Left hindlimb (tissue), 1 donor: ENCODE measurements around the gene CAPS.

ENCODE experiments used
- DNase-seq: peaks from one replicate; pipeline ENCODE4 v3.0.0-alpha.2; 2018

Gene CAPS

DNA sequence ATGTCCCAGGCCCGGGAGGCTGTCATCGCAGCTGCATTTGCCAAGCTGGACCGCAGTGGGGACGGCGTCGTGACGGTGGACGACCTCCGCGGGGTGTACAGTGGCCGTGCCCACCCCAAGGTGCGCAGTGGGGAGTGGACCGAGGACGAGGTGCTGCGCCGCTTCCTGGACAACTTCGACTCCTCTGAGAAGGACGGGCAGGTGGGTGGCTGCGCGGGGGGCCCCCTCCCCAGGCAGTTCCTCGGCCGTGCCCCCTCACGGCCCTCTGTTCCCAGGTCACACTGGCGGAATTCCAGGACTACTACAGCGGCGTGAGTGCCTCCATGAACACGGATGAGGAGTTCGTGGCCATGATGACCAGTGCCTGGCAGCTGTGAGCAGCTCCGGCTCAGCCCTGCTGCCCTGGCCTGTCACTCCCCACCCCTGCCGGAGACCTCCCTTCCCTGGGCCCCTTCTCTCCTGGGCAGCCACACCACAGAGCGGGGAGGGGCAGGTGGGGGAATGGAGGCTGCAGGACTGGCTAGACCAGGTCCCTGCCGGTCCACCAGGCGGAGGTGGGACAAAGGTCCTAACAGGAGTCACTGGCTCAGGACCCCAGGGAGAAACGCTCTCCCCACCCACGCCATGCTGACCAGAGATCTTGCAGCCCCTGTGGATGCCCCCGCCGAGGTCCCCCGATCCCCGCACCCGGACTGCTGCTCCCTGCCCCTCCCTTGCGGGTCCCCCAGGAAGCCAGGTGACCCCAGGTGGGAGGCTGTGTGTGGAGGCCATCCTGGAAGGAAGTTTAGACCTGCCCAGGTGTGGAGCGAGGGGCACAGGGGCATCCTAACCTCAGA lies 1.1 kb downstream of the CAPS start:
- DNase-seq, result no peak

DNA sequence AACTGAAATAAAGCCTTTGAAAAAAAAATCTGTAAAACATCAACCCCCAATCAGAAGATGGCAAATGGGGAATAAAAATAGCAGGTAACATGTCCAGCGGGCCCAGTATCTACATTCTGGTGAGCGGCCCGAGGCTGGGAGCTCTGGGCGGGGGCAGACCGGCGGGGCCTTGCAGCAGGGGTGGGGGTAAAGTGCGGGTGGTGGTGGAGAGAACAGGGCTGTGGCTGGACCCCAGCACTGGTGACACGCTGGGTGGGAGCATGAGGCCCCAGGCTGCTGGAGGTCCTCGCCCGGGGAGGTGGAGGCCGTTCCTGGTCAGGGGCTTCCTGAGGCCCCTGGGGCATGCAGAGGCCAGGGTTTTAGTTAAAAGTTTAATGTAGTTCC lies 1.7 kb downstream of the CAPS start:
- no peak for DNase-seq

DNA sequence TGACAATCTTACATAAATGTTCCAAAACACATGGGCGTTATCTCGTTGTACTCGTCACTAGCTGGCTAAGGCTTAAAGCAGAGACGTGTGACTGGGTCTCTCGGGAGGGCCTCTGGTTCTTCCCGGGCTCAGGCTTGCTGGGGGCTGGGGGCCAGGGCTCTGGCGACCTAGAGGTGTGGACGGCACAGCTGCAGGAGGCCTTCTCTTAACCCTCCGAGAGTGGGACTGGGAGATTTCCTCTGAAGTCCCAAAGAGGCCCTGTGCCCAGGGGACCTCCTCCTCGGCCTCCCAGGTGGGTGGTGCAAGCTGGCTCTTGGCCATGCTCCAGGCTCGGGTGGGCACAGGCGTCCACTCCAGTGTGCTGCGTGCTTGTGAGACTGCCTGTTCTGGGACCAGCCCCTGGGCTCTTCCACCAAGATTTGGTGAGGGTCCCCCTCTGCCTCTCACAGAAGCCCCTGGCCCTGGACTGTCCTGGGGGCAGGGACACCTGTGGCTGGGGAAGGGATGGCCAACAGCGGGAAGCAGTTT lies 2.2 kb downstream of the CAPS start:
- no peak for DNase-seq

DNA sequence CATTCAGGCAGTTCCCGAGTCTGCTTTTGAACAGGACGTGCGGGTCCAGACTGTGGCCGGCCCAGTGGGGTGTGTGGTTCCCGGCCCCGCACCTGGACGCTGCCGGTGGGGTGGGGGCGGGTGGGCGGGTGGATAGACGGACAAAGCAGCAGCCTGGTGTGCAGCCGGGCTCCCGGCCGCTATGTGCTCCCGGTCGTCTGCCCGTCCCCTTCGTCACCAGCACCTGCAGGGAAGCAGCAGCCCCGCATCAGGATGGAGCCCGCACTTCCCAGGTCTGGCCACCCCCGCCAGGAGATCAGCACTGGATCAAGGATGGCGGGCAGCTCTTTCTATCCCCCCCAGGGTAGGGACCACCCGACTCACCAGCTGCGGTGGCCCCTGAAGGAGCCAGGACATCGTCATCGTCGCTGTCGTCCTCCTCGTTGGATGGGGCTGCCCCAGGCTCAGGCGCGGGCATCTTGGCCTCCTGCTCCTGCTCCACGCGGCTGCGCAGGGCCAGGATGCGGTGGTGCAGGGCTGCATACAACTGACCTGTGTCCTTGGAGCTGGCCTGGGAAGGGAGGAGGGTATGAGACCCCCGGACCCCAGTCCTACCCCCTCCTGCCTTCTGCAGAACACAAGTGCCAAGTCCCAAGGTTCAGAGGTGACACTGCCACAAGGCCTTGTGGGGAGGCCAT lies 3.5 kb downstream of the CAPS start:
- DNase-seq, result no peak

DNA sequence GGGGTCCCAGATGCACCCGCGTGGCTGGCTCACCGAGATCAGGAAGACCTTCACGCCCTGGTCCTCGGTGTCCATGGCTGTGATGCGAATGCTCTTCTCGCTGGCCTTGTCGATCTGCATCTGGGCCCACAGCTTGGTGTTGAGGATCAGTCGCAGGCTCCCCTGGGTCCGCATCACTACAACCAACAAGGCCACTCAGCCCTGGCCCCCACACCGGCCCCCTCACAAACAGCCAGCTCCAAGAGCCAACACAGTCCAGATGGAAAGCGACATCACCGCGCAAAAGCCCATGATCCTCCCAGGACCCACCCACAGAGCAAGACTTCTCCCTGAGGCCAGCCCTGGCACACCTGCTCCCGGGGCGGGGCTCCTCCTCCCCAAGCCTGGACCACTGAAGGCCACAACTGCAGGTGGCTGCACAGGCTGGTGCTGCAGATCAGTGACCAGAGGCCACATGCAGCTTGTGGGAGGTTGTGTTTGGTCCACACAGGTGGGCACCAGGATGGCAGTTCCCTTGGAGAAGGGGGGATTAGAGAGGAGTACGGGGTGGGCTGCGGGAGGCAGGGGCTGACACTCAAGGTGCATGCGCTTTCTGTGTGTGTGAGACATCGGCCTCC lies 4.5 kb downstream of the CAPS start:
- DNase-seq, result no peak

DNA sequence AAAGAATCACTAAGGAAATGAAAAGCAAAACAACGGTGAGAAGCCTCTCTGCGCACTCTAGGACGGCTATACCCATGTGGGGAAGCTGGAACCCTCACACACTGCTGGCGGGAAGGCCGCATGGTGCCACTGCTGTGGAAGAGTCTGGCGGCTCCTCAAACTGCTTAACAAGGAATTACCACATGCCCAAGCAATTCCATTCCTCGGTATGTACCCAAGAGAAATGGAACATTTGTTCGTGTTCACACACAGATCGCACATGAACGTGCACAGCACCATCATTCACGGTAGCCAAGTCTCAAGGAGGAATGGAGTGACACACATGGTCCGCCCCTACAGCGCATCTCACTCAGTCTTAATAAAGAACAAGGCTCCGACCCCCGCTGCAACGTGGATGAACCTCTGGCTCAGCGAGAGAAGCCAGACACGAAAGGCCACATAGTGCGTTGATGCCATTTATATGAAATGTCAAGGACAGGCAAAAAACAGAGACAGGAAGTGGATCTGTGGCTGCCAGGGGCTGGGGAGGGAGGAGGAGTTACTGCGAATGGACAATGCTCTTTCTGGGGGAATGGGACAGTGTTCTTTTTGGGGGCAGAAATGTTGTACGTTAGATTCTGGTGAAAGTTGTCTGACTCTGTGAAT lies 7.6 kb downstream of the CAPS start:
- DNase-seq, result no peak

DNA sequence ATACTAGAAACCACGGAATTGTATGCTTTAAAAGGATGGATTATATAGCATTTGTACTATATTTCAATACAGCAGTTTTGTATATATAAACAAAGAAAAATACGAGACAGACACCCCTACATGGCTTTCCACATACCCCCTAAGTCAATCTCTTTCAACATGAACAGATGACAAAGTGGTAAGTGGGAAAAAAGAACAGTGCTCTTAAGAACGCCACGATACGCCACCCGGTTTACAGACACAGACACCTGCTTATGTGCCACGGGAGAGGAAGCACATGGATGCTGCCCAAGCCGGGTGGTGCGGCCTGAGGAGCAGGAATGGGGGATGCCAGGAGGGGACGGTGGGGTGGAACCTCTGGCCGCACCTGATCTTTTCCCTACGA lies 8.1 kb downstream of the CAPS start:
- no peak for DNase-seq

DNA sequence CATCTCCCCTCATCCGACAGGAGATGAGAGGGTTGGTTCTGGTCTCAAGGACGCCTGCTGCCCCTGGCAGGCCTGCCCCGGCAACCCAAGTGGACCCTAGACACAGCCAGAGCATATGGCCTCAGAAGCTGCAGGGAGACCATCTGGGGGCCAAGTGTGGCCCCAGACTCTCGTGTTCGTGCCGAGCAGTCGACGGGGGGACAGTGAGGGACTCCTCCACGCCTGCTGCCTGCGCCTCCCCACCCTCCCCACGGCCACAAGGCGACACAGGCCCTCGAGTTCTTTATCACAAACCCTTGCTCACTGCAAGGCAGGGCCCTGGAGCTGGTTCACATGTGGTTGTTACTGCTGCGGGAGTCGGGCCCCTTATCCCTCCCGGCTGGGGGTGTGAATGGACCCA lies 9.3 kb downstream of the CAPS start:
- DNase-seq, result no peak

DNA sequence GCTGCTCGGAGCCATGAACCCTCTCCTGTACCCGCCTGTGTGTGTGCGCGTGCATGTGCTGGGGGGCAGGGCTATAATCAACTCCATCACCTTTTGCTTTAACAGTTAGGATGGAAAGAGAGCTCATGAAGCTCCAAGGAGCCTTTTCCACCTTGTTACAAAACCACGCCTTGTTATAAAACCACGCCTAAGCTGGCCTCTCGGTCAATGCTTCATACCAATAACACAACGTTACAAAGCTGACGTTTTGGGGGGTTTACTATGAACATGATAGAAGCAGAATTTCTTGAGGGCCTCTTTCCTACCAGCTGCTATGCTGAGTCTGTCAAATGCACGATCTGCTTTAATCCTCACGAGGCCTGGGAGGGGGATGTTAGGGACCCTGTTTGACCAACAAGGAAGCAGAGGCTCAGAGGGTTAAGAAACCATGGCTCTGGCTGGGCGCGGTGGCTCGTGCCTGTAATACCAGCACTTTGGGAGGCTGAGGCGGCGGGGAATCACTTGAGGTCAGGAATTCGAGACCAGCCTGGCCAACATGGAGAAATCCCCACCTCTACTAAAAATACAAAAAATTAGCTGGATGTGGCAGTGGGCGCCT lies 11.9 kb downstream of the CAPS start:
- no peak for DNase-seq

DNA sequence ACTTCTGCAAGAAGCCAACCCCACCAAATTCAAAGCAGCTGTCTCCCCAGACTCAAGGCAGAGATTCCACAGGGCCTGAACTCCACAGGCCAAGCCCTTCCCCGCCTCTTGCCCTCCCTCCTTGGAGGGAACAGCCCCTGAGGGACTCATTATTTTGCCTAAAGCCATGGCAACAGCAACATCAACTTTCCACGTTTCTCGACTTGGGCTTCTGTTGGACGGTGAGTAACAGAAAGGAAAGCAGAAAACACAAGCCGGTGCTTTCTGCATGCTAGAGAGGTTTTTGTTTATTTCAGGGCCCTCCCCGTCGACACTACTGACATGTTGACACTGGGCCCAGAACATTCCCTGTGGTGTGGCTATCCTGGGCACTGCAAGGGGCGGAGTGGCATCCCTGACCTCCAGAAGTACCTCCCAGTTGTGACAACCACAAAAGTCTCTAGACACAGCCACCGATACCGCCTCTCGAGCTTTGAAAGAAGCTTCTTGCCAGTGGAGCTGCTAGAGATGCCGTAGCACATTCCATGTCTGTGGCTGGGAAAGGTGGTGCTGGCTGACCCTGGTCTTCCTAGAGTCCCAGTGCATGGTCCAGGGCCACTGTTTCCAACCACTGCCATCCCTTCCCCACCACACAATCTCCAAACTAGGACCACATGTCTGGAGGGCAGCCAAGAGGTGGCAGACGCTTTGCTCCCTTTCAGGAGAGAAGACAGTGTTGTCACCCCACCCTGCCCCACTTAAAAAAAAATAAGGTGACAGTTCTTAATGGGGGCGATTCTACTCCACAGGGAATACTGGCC lies 12.8 kb downstream of the CAPS start:
- peak; percentile 85 for DNase-seq

DNA sequence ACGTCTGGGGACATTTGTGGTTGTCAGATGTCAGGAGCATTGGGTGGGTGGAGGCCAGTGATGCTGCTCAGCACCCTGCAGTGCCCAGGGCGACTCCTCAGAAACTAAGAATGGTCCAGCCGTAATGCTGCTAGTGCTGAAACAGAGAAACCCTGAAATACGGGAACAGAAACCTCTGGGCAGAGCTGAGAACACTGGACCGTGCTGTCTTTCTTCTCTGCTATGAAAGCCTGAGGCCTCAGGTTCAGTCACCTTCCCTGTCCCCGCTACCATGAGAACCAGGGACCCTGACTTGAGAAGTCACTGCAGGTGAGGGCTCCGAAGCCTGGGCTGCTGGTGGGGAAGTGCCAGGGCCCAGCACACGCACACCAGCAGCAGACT lies 13.4 kb downstream of the CAPS start:
- no peak for DNase-seq

DNA sequence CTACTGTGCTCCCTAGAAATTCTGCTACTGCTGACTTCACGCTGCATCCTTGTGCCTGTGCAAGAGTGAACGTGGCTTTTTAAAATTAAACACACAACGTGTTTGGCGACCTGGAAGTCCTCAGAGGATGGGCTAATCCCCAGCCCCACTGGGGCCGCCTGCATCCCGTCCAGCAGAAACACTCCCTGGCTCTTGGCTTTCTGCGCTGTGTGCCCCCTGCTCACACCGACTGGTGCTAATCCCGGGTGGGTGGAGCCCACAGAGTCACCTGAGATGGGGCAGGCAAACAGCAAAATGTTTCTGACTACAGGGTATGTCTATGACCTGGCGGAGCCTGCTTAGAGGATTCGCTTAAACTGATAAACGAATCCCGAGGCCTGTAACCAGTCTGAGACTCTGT lies 15.1 kb downstream of the CAPS start:
- no peak for DNase-seq

DNA sequence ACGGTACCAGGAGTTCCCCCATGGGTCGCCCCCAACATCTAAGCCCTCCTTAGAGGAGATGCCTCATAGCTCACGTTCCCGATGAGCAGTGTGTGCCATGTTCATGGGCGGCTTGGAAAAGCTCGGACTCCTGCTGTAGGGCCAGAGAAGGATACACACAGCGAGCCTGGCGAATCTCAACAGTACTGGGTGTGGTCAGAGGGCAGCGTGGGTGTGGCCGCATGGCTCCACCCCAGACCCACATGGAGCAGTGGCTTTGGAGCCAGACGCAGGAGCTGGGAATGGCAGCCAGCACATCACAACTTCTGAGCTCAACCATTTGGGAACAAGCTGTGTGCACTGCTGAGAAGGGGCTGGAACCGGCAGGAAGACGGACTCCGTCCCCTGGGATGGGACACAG lies 15.6 kb downstream of the CAPS start:
- DNase-seq, result no peak

DNA sequence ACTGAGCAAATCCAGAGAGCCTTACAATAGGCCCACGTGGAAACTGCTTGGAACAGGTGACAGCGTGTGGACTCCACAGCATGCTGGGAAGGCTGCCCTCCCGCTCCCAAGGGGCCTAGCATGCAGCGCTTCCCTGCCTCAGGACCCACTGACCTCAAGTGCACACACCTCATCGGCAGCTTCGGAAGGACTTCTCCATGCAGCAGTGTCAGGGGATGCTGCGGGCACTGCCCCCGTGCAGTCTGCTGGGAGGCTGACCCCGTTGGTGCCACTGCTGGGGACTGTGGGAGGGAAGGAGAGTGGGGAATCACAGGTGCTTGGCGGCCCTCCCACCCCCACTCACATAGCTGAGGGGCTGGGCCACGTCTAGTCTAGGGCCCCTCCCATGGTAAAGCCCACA lies 17.2 kb downstream of the CAPS start:
- DNase-seq, result no peak

DNA sequence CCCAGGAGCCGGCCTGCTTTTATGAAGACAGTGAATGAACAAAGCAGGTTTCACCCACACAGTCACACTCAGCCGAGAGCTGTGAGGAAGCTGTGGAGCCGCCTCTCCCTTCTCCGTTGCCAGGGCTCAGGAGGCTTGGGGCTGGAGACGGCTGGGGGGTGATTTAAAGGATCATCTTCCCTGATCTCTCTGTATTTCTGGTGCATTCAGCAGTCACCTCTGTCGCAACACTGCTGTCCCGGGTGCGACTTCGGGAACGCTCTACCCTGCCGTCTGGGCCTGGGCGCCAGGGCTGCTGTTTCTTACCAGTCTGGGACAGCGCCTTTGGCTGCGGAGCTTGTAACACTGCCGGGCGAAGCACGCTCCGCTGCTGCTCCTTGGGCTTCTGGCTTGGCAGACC lies 18.1 kb downstream of the CAPS start:
- no peak for DNase-seq

DNA sequence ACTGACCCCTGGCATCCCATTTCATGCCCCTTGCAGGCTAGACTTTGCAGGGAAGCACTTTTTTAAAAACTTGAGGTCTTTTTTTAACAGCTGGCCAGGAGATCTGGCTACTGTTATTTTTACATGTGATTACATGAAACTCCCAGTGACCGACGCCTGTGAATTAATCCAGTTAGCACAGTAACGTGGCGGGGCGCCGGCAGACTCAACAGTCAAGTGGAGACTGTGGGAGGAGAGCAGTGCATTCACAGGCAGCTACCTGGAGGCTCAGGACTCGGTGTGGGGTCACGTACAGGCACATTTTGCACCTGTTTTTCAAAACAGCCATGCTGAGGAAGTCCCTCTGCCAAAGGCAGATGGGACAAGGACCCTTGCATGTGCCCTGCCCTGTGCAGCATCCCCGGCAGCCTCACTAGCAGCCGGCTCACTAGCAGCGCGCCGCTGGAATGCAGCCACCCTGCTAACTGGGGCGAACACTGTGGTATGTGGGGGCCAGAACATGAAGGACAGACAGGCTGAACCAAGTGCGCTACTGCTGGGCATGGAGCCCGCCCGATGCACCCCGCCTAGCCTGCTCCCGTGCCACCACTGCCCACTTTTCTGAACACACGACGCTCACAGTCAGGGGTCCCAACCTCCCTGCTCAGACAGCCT lies 18.7 kb downstream of the CAPS start:
- no peak for DNase-seq

DNA sequence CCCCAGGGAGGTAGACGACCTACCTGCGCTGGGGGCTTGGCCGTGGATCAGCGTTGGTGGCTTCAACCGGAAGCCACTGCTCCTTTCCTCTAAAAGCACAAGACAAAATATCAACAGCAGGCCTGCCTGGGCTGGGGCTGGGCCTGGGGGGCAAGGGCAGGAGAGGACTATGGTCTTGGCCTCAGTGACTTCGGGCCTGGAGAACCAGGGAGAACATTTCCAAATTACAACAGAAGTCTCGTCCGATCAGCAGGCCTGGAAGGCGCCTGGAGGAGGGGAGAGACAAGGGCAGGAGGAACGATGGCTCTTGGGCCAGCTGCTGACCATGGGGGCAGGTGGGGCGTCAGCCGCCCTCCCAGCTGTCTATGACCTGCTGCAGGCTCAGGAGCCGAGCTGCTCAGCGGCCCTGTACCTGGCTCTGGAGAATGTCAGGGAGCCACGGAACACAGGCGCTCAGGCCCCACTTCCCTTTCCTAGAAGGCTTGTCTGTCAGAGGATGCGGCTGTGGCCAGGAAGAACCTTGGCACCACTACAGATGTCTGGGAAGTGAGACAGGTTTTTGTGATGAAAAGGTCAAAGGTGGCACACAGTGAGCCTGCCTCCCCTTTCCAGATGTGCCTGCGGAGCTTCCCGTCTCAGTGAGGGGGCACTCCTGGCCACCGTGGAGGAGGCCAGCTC lies 19.5 kb downstream of the CAPS start:
- no peak for DNase-seq

DNA sequence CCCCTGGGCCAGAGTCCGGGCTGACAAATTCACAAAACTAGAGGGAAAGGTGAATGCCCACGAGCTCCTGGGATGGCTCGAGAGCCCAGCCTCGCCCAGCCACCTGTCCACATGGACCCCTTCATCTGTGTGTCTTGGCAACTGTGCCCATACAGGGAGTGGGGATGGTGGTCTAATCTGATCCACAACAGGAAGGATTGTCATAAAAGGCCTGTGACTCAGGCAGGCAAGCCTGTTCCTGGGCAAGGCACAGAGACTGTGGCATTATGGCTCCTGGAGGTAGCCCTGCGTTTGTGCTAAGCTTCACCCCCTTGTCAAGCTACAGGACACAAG lies 20.0 kb downstream of the CAPS start:
- no peak for DNase-seq

DNA sequence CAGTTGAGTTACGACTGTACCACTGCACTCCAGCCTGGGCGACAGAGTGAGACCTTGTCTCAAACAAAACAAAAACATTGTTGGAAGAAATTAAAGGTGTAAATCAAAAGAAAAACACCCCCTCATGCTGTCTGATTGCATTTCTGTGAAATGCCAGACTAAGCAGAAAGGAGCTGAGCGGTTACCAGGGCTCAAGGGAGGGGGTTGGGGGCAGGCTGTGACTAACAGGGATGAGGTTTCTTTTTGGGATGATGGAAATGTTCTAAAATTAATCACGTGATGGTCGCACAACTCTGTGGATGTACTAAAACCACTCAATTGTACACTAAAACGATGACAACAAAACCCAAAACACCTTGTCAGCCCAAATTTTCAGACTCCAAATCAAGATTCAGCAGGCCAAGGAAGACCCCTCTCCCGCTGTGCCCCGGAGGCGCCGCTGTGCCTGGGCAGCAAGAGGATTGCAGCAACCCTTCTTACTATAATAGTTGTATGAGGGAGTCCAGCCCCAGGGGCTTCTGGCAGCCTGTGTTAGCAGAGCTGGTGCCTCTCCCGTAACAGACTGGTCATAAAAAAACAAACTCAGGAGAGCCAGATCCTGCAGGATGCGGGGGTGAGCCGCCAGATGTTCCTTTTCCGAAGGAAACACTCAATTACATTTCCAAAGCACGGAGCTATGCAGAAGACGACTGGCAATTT lies 20.9 kb downstream of the CAPS start:
- peak; percentile 68 for DNase-seq

DNA sequence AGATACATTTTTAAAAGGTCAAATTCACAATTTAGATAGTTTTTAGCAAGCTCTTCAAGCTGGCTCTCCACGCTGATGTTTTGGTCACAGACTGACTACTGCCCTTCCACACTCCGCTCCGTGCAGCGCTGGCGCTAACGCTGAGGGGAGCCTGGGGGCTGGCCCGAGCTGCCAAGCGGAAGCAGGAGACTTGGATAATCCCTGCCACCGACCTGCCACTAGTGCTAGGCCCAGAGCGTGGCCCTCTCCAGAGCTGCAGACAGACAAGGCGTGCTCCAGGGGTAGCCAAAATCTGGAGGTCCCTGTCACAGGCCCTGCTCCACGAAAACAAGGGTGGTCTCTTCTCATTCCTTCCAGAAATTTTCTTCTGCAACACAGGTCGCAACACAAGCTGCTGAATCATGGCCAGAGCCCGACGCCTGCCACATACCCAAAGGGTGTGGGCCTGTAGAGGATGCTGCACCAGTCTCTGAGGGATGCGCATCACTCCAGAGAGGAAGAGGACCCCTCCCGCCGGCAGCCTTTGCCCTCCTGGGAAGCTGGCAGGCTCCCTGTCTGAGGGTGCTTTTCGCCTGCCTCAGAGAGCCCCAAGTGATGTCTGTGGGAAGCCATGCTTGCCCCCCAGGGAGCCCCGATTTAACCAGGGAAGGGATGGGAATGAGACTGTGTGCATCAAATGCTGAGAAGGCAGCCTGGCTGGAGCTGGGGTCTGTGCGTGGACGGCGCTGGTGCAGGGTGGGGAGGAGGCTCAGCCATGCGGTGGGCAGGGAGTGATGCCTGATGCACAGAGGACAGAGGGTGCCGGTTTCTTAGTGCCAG lies 21.6 kb downstream of the CAPS start:
- no peak for DNase-seq
